Endometrium (tissue), 2 donors: ENCODE data around the gene RALGAPB.
"Not testable (repeated sequence)": the region's sequence is repeated elsewhere in the genome, so short reads cannot be mapped to it uniquely, and the experiment has no call there.

Source experiments
- FAIRE-seq: peaks from 2 replicates; lab custom pipeline; 2012; peaks lifted over from hg19 to GRCh38; lab: Jason Lieb, UNC
- donor health status: control.
- donor health status: control.

RALGAPB gene

GRCh38 chr20:38497246-38497935, 24.7 kb downstream of the RALGAPB start:
- FAIRE-seq, result no peak

- no peak for FAIRE-seq
Measured at GRCh38 chr20:38498909-38499308, 26.3 kb downstream of the RALGAPB start.

- FAIRE-seq, result no peak
Measured at GRCh38 chr20:38499366-38499765, 26.7 kb downstream of the RALGAPB start.

- FAIRE-seq, result no peak
Measured at GRCh38 chr20:38501858-38502436, 29.3 kb downstream of the RALGAPB start.

GRCh38 chr20:38504368-38505090, 31.9 kb downstream of the RALGAPB start:
- FAIRE-seq, result no peak

- no peak for FAIRE-seq
Measured at GRCh38 chr20:38505091-38505455, 32.4 kb downstream of the RALGAPB start.

GRCh38 chr20:38511726-38512125, 39.1 kb downstream of the RALGAPB start:
- not testable (repeated sequence) for FAIRE-seq

- no peak for FAIRE-seq
Measured at GRCh38 chr20:38514185-38514584, 41.5 kb downstream of the RALGAPB start.

- FAIRE-seq, result no peak
Measured at GRCh38 chr20:38514947-38515346, 42.3 kb downstream of the RALGAPB start.

- no peak for FAIRE-seq
Measured at GRCh38 chr20:38515631-38516030, 43.0 kb downstream of the RALGAPB start.

GRCh38 chr20:38519426-38519825, 46.8 kb downstream of the RALGAPB start:
- no peak for FAIRE-seq

GRCh38 chr20:38520261-38520660, 47.6 kb downstream of the RALGAPB start:
- FAIRE-seq, result peak; percentile 54

GRCh38 chr20:38523697-38524096, 51.1 kb downstream of the RALGAPB start:
- no peak for FAIRE-seq

GRCh38 chr20:38528167-38528566, 55.5 kb downstream of the RALGAPB start:
- peak; percentile 99 for FAIRE-seq

GRCh38 chr20:38531021-38531420, 58.4 kb downstream of the RALGAPB start:
- peak; percentile 4 for FAIRE-seq

- no peak for FAIRE-seq
Measured at GRCh38 chr20:38534756-38535155, 62.1 kb downstream of the RALGAPB start.

- no peak for FAIRE-seq
Measured at GRCh38 chr20:38536310-38536709, 63.7 kb downstream of the RALGAPB start.

GRCh38 chr20:38537176-38537575, 64.5 kb downstream of the RALGAPB start:
- no peak for FAIRE-seq

GRCh38 chr20:38538789-38539188, 66.1 kb downstream of the RALGAPB start:
- no peak for FAIRE-seq

- no peak for FAIRE-seq
Measured at GRCh38 chr20:38543014-38543906, 70.6 kb downstream of the RALGAPB start.

GRCh38 chr20:38545771-38546170, 73.1 kb downstream of the RALGAPB start:
- no peak for FAIRE-seq
